ENCODE data around the gene UBE2E2. TPM values are rescaled to one million over a fixed set of nuclear protein-coding genes. Genes with fewer than 3 reads are reported as not detected.

The UBE2E2 gene
- total RNA-seq, 1 experiment from 2014 or later = 25.1 TPM

GRCh38 chr3:23435318-23435717 lies 232.2 kb downstream of the UBE2E2 start:
- Mint-ChIP-seq H3K27me3 (ENCODE audit: unreplicated experiment) (no peaks in the 10 kb centered on the region), H3K27ac (ENCODE audit: unreplicated experiment) (no peak overlapping the region), H3K9me3 (ENCODE audit: low read depth, unreplicated experiment) (no peaks in the 10 kb centered on the region), H3K4me1 (ENCODE audit: low read depth, unreplicated experiment) (no peaks in the 10 kb centered on the region), H3K4me3 (ENCODE audit: low read depth, unreplicated experiment) (no peak overlapping the region), H3K36me3 (ENCODE audit: insufficient read depth, unreplicated experiment) (no peaks in the 10 kb centered on the region)
- no TSS peak for BruUV-seq (replicated peaks)
- intact Hi-C loops (cut with micrococcal nuclease; ENCODE audit: unreplicated experiment) = no loop called here
- no peak for DNase-seq
- CTCF ChIA-PET = no interaction called here
- TF ChIP-seq CTCF (IDR thresholded peaks at IDR 0.05; ENCODE audit: unreplicated experiment) = no peak

GRCh38 chr3:23435904-23436303 lies 232.8 kb downstream of the UBE2E2 start:
- Mint-ChIP-seq H3K4me3 (ENCODE audit: low read depth, unreplicated experiment) (no peak overlapping the region), H3K9me3 (ENCODE audit: low read depth, unreplicated experiment) (no peaks in the 10 kb centered on the region), H3K36me3 (ENCODE audit: insufficient read depth, unreplicated experiment) (no peaks in the 10 kb centered on the region), H3K27ac (ENCODE audit: unreplicated experiment) (no peak overlapping the region), H3K4me1 (ENCODE audit: low read depth, unreplicated experiment) (no peaks in the 10 kb centered on the region), H3K27me3 (ENCODE audit: unreplicated experiment) (no peaks in the 10 kb centered on the region)
- no peak for TF ChIP-seq CTCF (IDR thresholded peaks at IDR 0.05; ENCODE audit: unreplicated experiment)
- CTCF ChIA-PET = no interaction called here
- BruUV-seq (replicated peaks) = no TSS peak
- no peak for DNase-seq
- intact Hi-C loops (cut with micrococcal nuclease; ENCODE audit: unreplicated experiment) = no loop called here

- Mint-ChIP-seq H3K4me1 (ENCODE audit: low read depth, unreplicated experiment) (peaks cover 2% of the 10 kb centered on the region), H3K9me3 (ENCODE audit: low read depth, unreplicated experiment) (no peaks in the 10 kb centered on the region), H3K27ac (ENCODE audit: unreplicated experiment) (no peak overlapping the region), H3K36me3 (ENCODE audit: insufficient read depth, unreplicated experiment) (no peaks in the 10 kb centered on the region), H3K27me3 (ENCODE audit: unreplicated experiment) (no peaks in the 10 kb centered on the region), H3K4me3 (ENCODE audit: low read depth, unreplicated experiment) (no peak overlapping the region)
- CTCF ChIA-PET = no interaction called here
- BruUV-seq (replicated peaks) = no TSS peak
- no peak for DNase-seq
- intact Hi-C loops (cut with micrococcal nuclease; ENCODE audit: unreplicated experiment) = no loop called here
- TF ChIP-seq CTCF (IDR thresholded peaks at IDR 0.05; ENCODE audit: unreplicated experiment) = no peak
Observed at GRCh38 chr3:23437484-23438145, 234.5 kb downstream of the UBE2E2 start.

- Mint-ChIP-seq H3K27ac (ENCODE audit: unreplicated experiment) (no peak overlapping the region), H3K27me3 (ENCODE audit: unreplicated experiment) (no peaks in the 10 kb centered on the region), H3K9me3 (ENCODE audit: low read depth, unreplicated experiment) (no peaks in the 10 kb centered on the region), H3K36me3 (ENCODE audit: insufficient read depth, unreplicated experiment) (no peaks in the 10 kb centered on the region), H3K4me3 (ENCODE audit: low read depth, unreplicated experiment) (no peak overlapping the region), H3K4me1 (ENCODE audit: low read depth, unreplicated experiment) (peaks cover 9% of the 10 kb centered on the region)
- intact Hi-C loops (cut with micrococcal nuclease; ENCODE audit: unreplicated experiment) = no loop called here
- no TSS peak for BruUV-seq (replicated peaks)
- CTCF ChIA-PET = no interaction called here
- DNase-seq = no peak
- no peak for TF ChIP-seq CTCF (IDR thresholded peaks at IDR 0.05; ENCODE audit: unreplicated experiment)
Observed at GRCh38 chr3:23438657-23439056, 235.5 kb downstream of the UBE2E2 start.
